Fibroblast of peridontal ligament (primary cell): ENCODE data around the gene CLIC5.

Source experiments
- DNase-seq: peaks from one replicate; pipeline ENCODE4 v3.0.0-alpha.2; 2010; ENCODE audit errors: extremely low read depth

Gene CLIC5

GRCh38 chr6:46015119-46015968, at the start of gene CLIC5:
Gene CLIC5, minus strand, starts transcription at chr6:46015860. Its CDS starts 318 bp downstream, at chr6:46015542.
- no peak for DNase-seq

GRCh38 chr6:46062991-46063390, 47.3 kb upstream of the CLIC5 start:
- DNase-seq: no peak

- DNase-seq: no peak
Measured at GRCh38 chr6:46062312-46062711, 46.7 kb upstream of the CLIC5 start.

- no peak for DNase-seq
Measured at GRCh38 chr6:46061497-46061896, 45.8 kb upstream of the CLIC5 start.

GRCh38 chr6:46059608-46060007, 43.9 kb upstream of the CLIC5 start:
- DNase-seq: no peak

GRCh38 chr6:46058951-46059350, 43.3 kb upstream of the CLIC5 start:
- DNase-seq: no peak

GRCh38 chr6:46057792-46058191, 42.1 kb upstream of the CLIC5 start:
- no peak for DNase-seq

GRCh38 chr6:46056906-46057529, 41.4 kb upstream of the CLIC5 start:
- DNase-seq: no peak

GRCh38 chr6:46054516-46054915, 38.9 kb upstream of the CLIC5 start:
- DNase-seq: no peak

GRCh38 chr6:46053039-46053933, 37.6 kb upstream of the CLIC5 start:
- peak; percentile 2 for DNase-seq

GRCh38 chr6:46052479-46052878, 36.8 kb upstream of the CLIC5 start:
- no peak for DNase-seq

- DNase-seq: peak; percentile 3
Measured at GRCh38 chr6:46051962-46052361, 36.3 kb upstream of the CLIC5 start.

- DNase-seq: no peak
Measured at GRCh38 chr6:46050845-46051405, 35.3 kb upstream of the CLIC5 start.

- DNase-seq: no peak
Measured at GRCh38 chr6:46048646-46049297, 33.1 kb upstream of the CLIC5 start.

GRCh38 chr6:46046558-46047174, 31.0 kb upstream of the CLIC5 start:
- no peak for DNase-seq

GRCh38 chr6:46044881-46045617, 29.4 kb upstream of the CLIC5 start:
- peak; percentile 87 for DNase-seq

- DNase-seq: peak; percentile 28
Measured at GRCh38 chr6:46042355-46042999, 26.8 kb upstream of the CLIC5 start.

- no peak for DNase-seq
Measured at GRCh38 chr6:46040288-46040687, 24.6 kb upstream of the CLIC5 start.

- no peak for DNase-seq
Measured at GRCh38 chr6:46039646-46040045, 24.0 kb upstream of the CLIC5 start.

- DNase-seq: no peak
Measured at GRCh38 chr6:46036911-46037310, 21.3 kb upstream of the CLIC5 start.
